OCI-LY7 (cell line): ENCODE measurements around the gene PDZRN3. TPM values are rescaled to one million over a fixed set of nuclear protein-coding genes. Genes with fewer than 3 reads are reported as not detected.

ENCODE experiments used
- BruUV-seq: library from RNA; stranded (reverse); fragments of 400-500 nt; replicated peaks from 2 replicates; lab custom pipeline; 2021; lab: Mats Ljungman, UMichigan
- CTCF ChIA-PET: fragments of 300-600 bp; sonication (Branson Sonifier 250); formaldehyde crosslinking; loops from one replicate; lab custom pipeline; 2022; ENCODE audit warnings: antibody characterized with exemption; ENCODE audit not compliant: unreplicated experiment; lab: Charles Lee
- POLR2A ChIA-PET: fragments of 300-600 bp; sonication (Branson Sonifier 250); formaldehyde crosslinking; loops from one replicate; lab custom pipeline; 2022; ENCODE audit warnings: antibody characterized with exemption; lab: Charles Lee
- DNase-seq: peaks from one replicate; pipeline ENCODE4 v3.0.0-alpha.2; 2015; ENCODE audit warnings: low spot score
- H2AFZ ChIP-seq: fragments of 200-600 bp; sonication (generic), shearing (Covaris generic); 2 replicates; pipeline ENCODE4 v1.6.1; 2014; ENCODE audit warnings: mild to moderate bottlenecking, antibody characterized with exemption, low read length, moderate library complexity
- H3K27ac ChIP-seq: fragments of 200-600 bp; sonication (generic); 2 replicates; pipeline ENCODE4 v1.5.1; 2014; ENCODE audit warnings: mixed run types, low read depth, mild to moderate bottlenecking, moderate library complexity, low read length, inconsistent platforms; ENCODE audit not compliant: poor library complexity, severe bottlenecking
- H3K36me3 ChIP-seq: fragments of 200-600 bp; sonication (generic); 2 replicates; pipeline ENCODE4 v1.6.1; 2014; ENCODE audit warnings: mild to moderate bottlenecking, antibody characterized with exemption, low read length, moderate library complexity, mixed read lengths; ENCODE audit not compliant: insufficient read depth
- H3K4me1 ChIP-seq: fragments of 200-600 bp; sonication (generic); 2 replicates; pipeline ENCODE4 v1.5.1; 2014; ENCODE audit warnings: mild to moderate bottlenecking, low read length; ENCODE audit not compliant: insufficient read depth, poor library complexity, severe bottlenecking
- H3K4me2 ChIP-seq: fragments of 200-600 bp; sonication (generic); 2 replicates; pipeline ENCODE4 v1.6.1; 2014; ENCODE audit warnings: mild to moderate bottlenecking, low read length
- H3K4me3 ChIP-seq: fragments of 200-600 bp; sonication (generic); 2 replicates; pipeline ENCODE4 v1.5.1; 2014; ENCODE audit warnings: mild to moderate bottlenecking, low read depth, low read length; ENCODE audit not compliant: poor library complexity, severe bottlenecking
- H3K79me2 ChIP-seq: fragments of 200-600 bp; sonication (generic); 2 replicates; pipeline ENCODE4 v1.6.1; 2016; ENCODE audit warnings: low read depth, mild to moderate bottlenecking, low read length, moderate library complexity, mixed read lengths; ENCODE audit not compliant: insufficient read depth
- H3K9me2 ChIP-seq: fragments of 200-600 bp; sonication (generic); 2 replicates; pipeline ENCODE4 v1.6.1; 2016; ENCODE audit warnings: mild to moderate bottlenecking, low read length, mixed read lengths; ENCODE audit not compliant: insufficient read depth
- H3K9me3 ChIP-seq: fragments of 200-600 bp; sonication (generic); 2 replicates; pipeline ENCODE4 v1.6.1; 2014; ENCODE audit warnings: mild to moderate bottlenecking, mixed run types, low read length, mixed read lengths
- H4K20me1 ChIP-seq: fragments of 200-600 bp; sonication (generic); 2 replicates; pipeline ENCODE4 v1.6.1; 2014; ENCODE audit warnings: mild to moderate bottlenecking, antibody characterized with exemption, low read length, moderate library complexity, mixed read lengths; ENCODE audit not compliant: insufficient read depth
- CTCF ChIP-seq: fragments of 200-600 bp; sonication (generic); conservative IDR thresholded peaks from 2 replicates; pipeline ENCODE4 v1.5.1; 2014; ENCODE audit warnings: mild to moderate bottlenecking, antibody characterized with exemption, low read length, moderate library complexity, mixed read lengths
- EZH2phosphoT487 ChIP-seq: fragments of 200-600 bp; sonication (generic); IDR thresholded peaks from 2 replicates; pipeline ENCODE4 v1.6.1; 2018; ENCODE audit warnings: low read depth, borderline replicate concordance, mild to moderate bottlenecking, mixed run types, antibody characterized with exemption, low read length, moderate library complexity, mixed read lengths
- intact Hi-C: fragments of 100-400 bp; cut with micrococcal nuclease; formaldehyde crosslinking; loops from one replicate; pipeline ENCODE4 v1.10.0; 2022; ENCODE audit not compliant: unreplicated experiment
- total RNA-seq, 2 experiments: library from RNA; depleted of rRNA in 1 of 2; stranded (reverse); fragments of >200 nt in 1 of 2; shearing (Covaris generic) in 1 of 2; gene quantifications; 2 replicates each; pipeline ENCODE4 v1.2.3, GENCODE V29; 2014 to 2022

The PDZRN3 gene
- total RNA-seq, 2 experiments from 2014 or later = 0.95 TPM; not detected in 1

GRCh38 chr3:73535137-73535536 lies 89.6 kb downstream of the PDZRN3 start:
- H3K79me2 ChIP-seq = no peaks in the 10 kb centered on the region
- no peak for DNase-seq
- intact Hi-C loops = no loop called here
- ChIA-PET POLR2A (no interaction called here), CTCF (no interaction called here)
- no peak overlapping the region for H2AFZ ChIP-seq
- H3K4me2 ChIP-seq = no peak overlapping the region
- H3K9me3 ChIP-seq = no peaks in the 10 kb centered on the region
- TF ChIP-seq CTCF (no peak), EZH2phosphoT487 (no peak)
- no peak overlapping the region for H3K4me3 ChIP-seq
- no peak overlapping the region for H3K27ac ChIP-seq
- H3K4me1 ChIP-seq = no peaks in the 10 kb centered on the region
- H4K20me1 ChIP-seq = no peaks in the 10 kb centered on the region
- H3K36me3 ChIP-seq = no peaks in the 10 kb centered on the region
- BruUV-seq = no TSS peak
- no peaks in the 10 kb centered on the region for H3K9me2 ChIP-seq

- no peak for DNase-seq
- Histone ChIP-seq H4K20me1 (no peaks in the 10 kb centered on the region), H3K9me2 (no peaks in the 10 kb centered on the region), H3K4me1 (no peaks in the 10 kb centered on the region), H3K27ac (no peak overlapping the region), H2AFZ (no peak overlapping the region), H3K36me3 (no peaks in the 10 kb centered on the region), H3K4me2 (no peak overlapping the region), H3K9me3 (no peaks in the 10 kb centered on the region), H3K79me2 (no peaks in the 10 kb centered on the region), H3K4me3 (no peak overlapping the region)
- CTCF ChIA-PET = no interaction called here
- POLR2A ChIA-PET = no interaction called here
- intact Hi-C loops = no loop called here
- BruUV-seq = no TSS peak
- no peak for TF ChIP-seq CTCF
- TF ChIP-seq EZH2phosphoT487 = no peak
Measured at GRCh38 chr3:73530022-73530396, 94.7 kb downstream of the PDZRN3 start.

GRCh38 chr3:73529308-73530021 lies 95.3 kb downstream of the PDZRN3 start:
- no peaks in the 10 kb centered on the region for H3K4me1 ChIP-seq
- no peak overlapping the region for H2AFZ ChIP-seq
- no TSS peak for BruUV-seq
- H4K20me1 ChIP-seq = no peaks in the 10 kb centered on the region
- DNase-seq = no peak
- TF ChIP-seq EZH2phosphoT487 (no peak), CTCF (no peak)
- H3K36me3 ChIP-seq = no peaks in the 10 kb centered on the region
- no peaks in the 10 kb centered on the region for H3K9me2 ChIP-seq
- H3K4me2 ChIP-seq = no peak overlapping the region
- no peak overlapping the region for H3K27ac ChIP-seq
- no peaks in the 10 kb centered on the region for H3K9me3 ChIP-seq
- intact Hi-C loops = no loop called here
- H3K79me2 ChIP-seq = no peaks in the 10 kb centered on the region
- ChIA-PET CTCF (no interaction called here), POLR2A (no interaction called here)
- no peak overlapping the region for H3K4me3 ChIP-seq
